Measurements from ENCODE around the gene ZNF320.
A peak's percentile ranks its signal among the peaks of the same experiment; 100 is the strongest.
"Not testable (repeated sequence)": the region's sequence is repeated elsewhere in the genome, so short reads cannot be mapped to it uniquely, and the experiment has no call there.

ZNF320 gene

GRCh38 chr19:52910648-52911047 is 13.2 kb upstream of the ZNF320 start:
- no peak for TF ChIP-seq BHLHE40 (IDR thresholded peaks at IDR 0.05; ENCODE audit: borderline replicate concordance)
- TF ChIP-seq SUZ12 (IDR thresholded peaks at IDR 0.05) = no peak
- ChIA-PET CTCF (no interaction called here), POLR2A (no interaction called here)
- DNase-seq (ENCODE audit: extremely low spot score) = no peak

DNA sequence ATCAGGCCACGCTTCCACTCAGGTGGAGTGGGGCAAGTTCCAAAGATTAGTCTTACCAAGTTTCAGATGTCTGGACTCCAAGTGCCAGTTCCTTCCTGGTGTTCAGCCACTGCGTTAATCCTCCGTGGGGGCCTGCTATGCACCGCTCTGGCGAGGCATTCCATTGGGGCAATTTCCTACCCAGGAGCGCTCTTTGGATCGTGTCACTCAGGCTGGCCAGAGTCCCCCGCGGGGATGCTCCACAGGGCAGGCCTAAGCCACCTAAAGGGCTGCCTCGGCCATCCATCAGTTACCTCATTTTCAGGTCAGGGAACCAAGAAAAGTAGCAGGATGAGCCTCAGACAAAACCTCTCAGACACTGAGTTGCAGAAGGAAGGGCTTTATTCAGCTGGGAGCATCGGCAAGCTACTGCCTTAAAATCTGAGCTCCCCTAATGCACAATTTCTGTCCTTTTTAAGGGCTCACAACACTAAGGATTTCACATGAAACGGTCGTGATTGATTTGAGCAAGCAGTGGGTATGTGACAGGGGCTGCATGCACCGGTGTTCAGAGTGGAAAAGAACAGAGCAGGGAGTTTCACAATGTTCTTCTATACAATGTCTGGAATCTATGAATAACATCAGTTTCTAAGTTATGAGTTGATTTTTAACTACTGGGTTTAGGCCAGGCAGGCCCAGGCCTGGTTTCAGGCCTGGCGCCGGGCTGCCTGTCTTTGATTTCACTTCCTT is 6.8 kb upstream of the ZNF320 start:
- CTCF ChIA-PET; DNase-seq (ENCODE audit: extremely low spot score); POLR2A ChIA-PET: not testable (repeated sequence)

DNA sequence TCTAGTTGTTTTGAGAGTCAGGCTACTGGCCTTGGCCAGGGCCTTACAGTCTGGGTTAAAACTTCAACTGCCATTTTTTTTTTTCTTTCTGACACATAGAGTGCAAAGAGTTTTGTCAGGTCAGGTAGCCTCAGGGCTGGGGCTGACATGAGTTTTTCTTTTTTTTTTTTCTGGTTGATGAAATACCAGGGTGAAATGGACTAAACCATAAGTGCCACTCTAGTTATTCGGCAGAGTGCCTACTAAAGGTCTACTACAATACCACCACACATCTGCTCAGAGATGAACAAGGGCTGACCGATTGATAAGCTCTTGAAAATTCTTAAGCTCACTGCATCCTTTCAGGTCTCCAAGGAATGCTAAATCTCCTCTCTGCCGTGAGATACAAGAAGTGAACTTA is 4.4 kb upstream of the ZNF320 start:
- POLR2A ChIA-PET = interaction anchor here (0.7 kb wide), 1 partner anchor 11 kb away, joined by 3 read pairs; no protein-coding TSS in a partner anchor
- TF ChIP-seq ZNF384 (IDR thresholded peaks at IDR 0.05) (no peak), SP1 (IDR thresholded peaks at IDR 0.05) (no peak), CTBP1 (IDR thresholded peaks at IDR 0.05; ENCODE audit: borderline replicate concordance) (no peak), LEF1 (IDR thresholded peaks at IDR 0.05; ENCODE audit: borderline replicate concordance) (no peak), NFRKB (IDR thresholded peaks at IDR 0.05) (no peak), ARNT (IDR thresholded peaks at IDR 0.05) (no peak), FOXM1 (IDR thresholded peaks at IDR 0.05; ENCODE audit: borderline replicate concordance) (no peak), FOXK2 (IDR thresholded peaks at IDR 0.05) (no peak), L3MBTL2 (conservative IDR thresholded peaks at IDR 0.05) (no peak), ELF4 (IDR thresholded peaks at IDR 0.05) (no peak)
- CTCF ChIA-PET = no interaction called here
- no peak for DNase-seq (ENCODE audit: extremely low spot score)

- CTCF ChIA-PET; POLR2A ChIA-PET; DNase-seq (ENCODE audit: extremely low spot score): not testable (repeated sequence)
Measured at GRCh38 chr19:52898596-52898995, 1.2 kb upstream of the ZNF320 start.

- DNase-seq (ENCODE audit: extremely low spot score) = no peak
- ChIA-PET CTCF (no interaction called here), POLR2A (no interaction called here)
- TF ChIP-seq L3MBTL2 (conservative IDR thresholded peaks at IDR 0.05) = no peak
- TF ChIP-seq ARNT (IDR thresholded peaks at IDR 0.05) = no peak
- TF ChIP-seq SP1 (IDR thresholded peaks at IDR 0.05) = no peak
- TF ChIP-seq TARDBP (IDR thresholded peaks at IDR 0.05) = no peak
- TF ChIP-seq BHLHE40 (IDR thresholded peaks at IDR 0.05; ENCODE audit: borderline replicate concordance) = no peak
- no peak for TF ChIP-seq CTBP1 (IDR thresholded peaks at IDR 0.05; ENCODE audit: borderline replicate concordance)
- TF ChIP-seq PKNOX1 (IDR thresholded peaks at IDR 0.05) = no peak
- TF ChIP-seq ZNF384 (IDR thresholded peaks at IDR 0.05) = no peak
- no peak for TF ChIP-seq HDGF (IDR thresholded peaks at IDR 0.05; ENCODE audit: borderline replicate concordance)
- TF ChIP-seq SUZ12 (IDR thresholded peaks at IDR 0.05) = no peak
- TF ChIP-seq FOXM1 (IDR thresholded peaks at IDR 0.05; ENCODE audit: borderline replicate concordance) = no peak
- TF ChIP-seq LEF1 (IDR thresholded peaks at IDR 0.05; ENCODE audit: borderline replicate concordance) = no peak
- TF ChIP-seq FOXK2 (IDR thresholded peaks at IDR 0.05) = no peak
- TF ChIP-seq ELF4 (IDR thresholded peaks at IDR 0.05) = no peak
- no peak for TF ChIP-seq NFRKB (IDR thresholded peaks at IDR 0.05)
- TF ChIP-seq FOXA1 (IDR thresholded peaks at IDR 0.05) = no peak
Measured at GRCh38 chr19:52898101-52898500, 666 bp upstream of the ZNF320 start.

- ChIA-PET CTCF (no interaction called here), POLR2A (no interaction called here)
- TF ChIP-seq LEF1 (IDR thresholded peaks at IDR 0.05; ENCODE audit: borderline replicate concordance) = no peak
- no peak for TF ChIP-seq ZNF384 (IDR thresholded peaks at IDR 0.05)
- TF ChIP-seq L3MBTL2 (conservative IDR thresholded peaks at IDR 0.05) = no peak
- no peak for TF ChIP-seq HDGF (IDR thresholded peaks at IDR 0.05; ENCODE audit: borderline replicate concordance)
- TF ChIP-seq FOXA1 (IDR thresholded peaks at IDR 0.05) = no peak
- no peak for TF ChIP-seq SUZ12 (IDR thresholded peaks at IDR 0.05)
- no peak for TF ChIP-seq PKNOX1 (IDR thresholded peaks at IDR 0.05)
- TF ChIP-seq FOXK2 (IDR thresholded peaks at IDR 0.05) = no peak
- no peak for TF ChIP-seq ARNT (IDR thresholded peaks at IDR 0.05)
- TF ChIP-seq FOXM1 (IDR thresholded peaks at IDR 0.05; ENCODE audit: borderline replicate concordance) = no peak
- no peak for TF ChIP-seq BHLHE40 (IDR thresholded peaks at IDR 0.05; ENCODE audit: borderline replicate concordance)
- no peak for TF ChIP-seq ELF4 (IDR thresholded peaks at IDR 0.05)
- no peak for TF ChIP-seq CTBP1 (IDR thresholded peaks at IDR 0.05; ENCODE audit: borderline replicate concordance)
- DNase-seq (ENCODE audit: extremely low spot score) = peak; percentile 7
Measured at GRCh38 chr19:52896431-52897137, 851 bp downstream of the ZNF320 start.

- TF ChIP-seq BHLHE40 (IDR thresholded peaks at IDR 0.05; ENCODE audit: borderline replicate concordance) (no peak), ZNF384 (IDR thresholded peaks at IDR 0.05) (no peak), PKNOX1 (IDR thresholded peaks at IDR 0.05) (no peak), TARDBP (IDR thresholded peaks at IDR 0.05) (no peak), HDGF (IDR thresholded peaks at IDR 0.05; ENCODE audit: borderline replicate concordance) (no peak), ELF4 (IDR thresholded peaks at IDR 0.05) (no peak), L3MBTL2 (conservative IDR thresholded peaks at IDR 0.05) (no peak), SP1 (IDR thresholded peaks at IDR 0.05) (no peak), ARNT (IDR thresholded peaks at IDR 0.05) (no peak), NFRKB (IDR thresholded peaks at IDR 0.05) (no peak), FOXA1 (IDR thresholded peaks at IDR 0.05) (no peak), FOXK2 (IDR thresholded peaks at IDR 0.05) (no peak), FOXM1 (IDR thresholded peaks at IDR 0.05; ENCODE audit: borderline replicate concordance) (no peak), CTBP1 (IDR thresholded peaks at IDR 0.05; ENCODE audit: borderline replicate concordance) (no peak), SUZ12 (IDR thresholded peaks at IDR 0.05) (no peak), LEF1 (IDR thresholded peaks at IDR 0.05; ENCODE audit: borderline replicate concordance) (no peak)
- ChIA-PET POLR2A (interaction anchor here (0.6 kb wide), 1 partner anchor 11 kb away, joined by 3 read pairs; no protein-coding TSS in a partner anchor), CTCF (no interaction called here)
- no peak for DNase-seq (ENCODE audit: extremely low spot score)
Measured at GRCh38 chr19:52891336-52891735, 6.1 kb downstream of the ZNF320 start.

Measured in HEK293T (cell line).